ENCODE data around the gene ZPBP2. TPM values are rescaled to one million over a fixed set of nuclear protein-coding genes. Genes with fewer than 3 reads are reported as not detected.
A peak's percentile ranks its signal among the peaks of the same experiment; 100 is the strongest.

Gene ZPBP2
- total and polyA plus RNA-seq, 2 of the 13 experiments (the other 11 are each of a cell fraction or from before 2014, with no cell fraction given), result not detected

DNA sequence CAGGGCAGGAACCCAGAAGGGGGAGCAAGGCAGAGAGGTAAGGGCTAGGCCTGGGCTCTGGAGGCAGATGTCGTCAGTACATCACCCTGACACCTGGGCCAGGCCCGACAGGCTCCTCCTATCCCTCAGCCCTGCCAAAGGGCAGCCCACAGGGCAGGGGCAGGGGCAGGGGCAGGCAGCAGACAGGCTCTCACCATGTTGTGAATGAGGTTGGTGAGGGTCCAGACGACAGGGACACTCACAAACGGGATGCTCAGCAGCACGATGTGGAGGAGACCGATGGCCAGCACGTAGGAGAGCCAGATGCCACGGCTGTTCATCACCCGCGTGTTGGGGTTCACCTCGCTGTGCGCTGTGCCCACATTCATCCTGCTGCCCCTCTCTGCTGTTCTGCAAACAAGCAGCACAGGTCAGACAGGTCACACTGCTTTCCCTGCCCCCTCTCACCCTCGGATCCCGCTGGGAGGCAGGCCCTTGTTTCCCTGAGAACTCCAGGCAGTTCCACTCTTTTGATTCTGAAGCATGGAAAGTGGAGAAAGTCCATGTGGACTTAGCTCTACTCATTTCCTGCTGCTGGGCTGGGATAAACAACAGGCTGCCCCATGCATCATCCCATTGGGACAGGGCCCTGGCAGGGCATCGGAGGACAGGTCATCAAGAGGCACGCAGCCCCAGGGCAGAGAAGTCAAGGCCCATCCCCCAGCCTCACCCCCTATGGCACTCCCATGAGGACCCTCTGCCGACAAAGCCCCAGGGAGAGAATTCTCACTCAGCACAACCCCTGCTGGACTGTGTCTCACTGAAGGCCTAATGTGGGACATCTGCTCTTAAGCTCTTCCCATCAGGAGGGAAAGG, 56.1 kb downstream of the ZPBP2 start (continued):
- peak in 1 of 2 experiments; percentile 92; a peak in 2 of 4 replicates for TF ChIP-seq EP300 (IDR thresholded peaks at IDR 0.05; ENCODE audit: low read depth in 2 of 2, low read length in 2 of 2)
- TF ChIP-seq EP300 (CRISPR knock-in tag; IDR thresholded peaks at IDR 0.05; ENCODE audit: borderline replicate concordance), result peak; percentile 98
- TF ChIP-seq TBX2 (CRISPR knock-in tag; IDR thresholded peaks at IDR 0.05; ENCODE audit: borderline replicate concordance), result peak; percentile 97
- TF ChIP-seq ZNF543 (CRISPR knock-in tag; IDR thresholded peaks at IDR 0.05), result peak; percentile 84
- no peak for TF ChIP-seq PLRG1 (conservative IDR thresholded peaks at IDR 0.05)
- TF ChIP-seq SNRNP70 (IDR thresholded peaks at IDR 0.05; ENCODE audit: low read depth, low read length), result no peak
- TF ChIP-seq NR2C2 (CRISPR knock-in tag; IDR thresholded peaks at IDR 0.05; ENCODE audit: borderline replicate concordance), result peak; percentile 90
- TF ChIP-seq NFRKB (IDR thresholded peaks at IDR 0.05), result no peak
- TF ChIP-seq TGIF2 (CRISPR knock-in tag; IDR thresholded peaks at IDR 0.05), result peak; percentile 68; the same call in 1 of the 2 replicates
- peak; percentile 34; the same call in 1 of the 2 replicates for TF ChIP-seq CREB1 (IDR thresholded peaks at IDR 0.05)
- no peak for TF ChIP-seq CREB1 (CRISPR knock-in tag; IDR thresholded peaks at IDR 0.05)
- TF ChIP-seq ZNF431 (CRISPR knock-in tag; IDR thresholded peaks at IDR 0.05; ENCODE audit: borderline replicate concordance, low read depth), result peak; percentile 97
- TF ChIP-seq, protein P1, sequence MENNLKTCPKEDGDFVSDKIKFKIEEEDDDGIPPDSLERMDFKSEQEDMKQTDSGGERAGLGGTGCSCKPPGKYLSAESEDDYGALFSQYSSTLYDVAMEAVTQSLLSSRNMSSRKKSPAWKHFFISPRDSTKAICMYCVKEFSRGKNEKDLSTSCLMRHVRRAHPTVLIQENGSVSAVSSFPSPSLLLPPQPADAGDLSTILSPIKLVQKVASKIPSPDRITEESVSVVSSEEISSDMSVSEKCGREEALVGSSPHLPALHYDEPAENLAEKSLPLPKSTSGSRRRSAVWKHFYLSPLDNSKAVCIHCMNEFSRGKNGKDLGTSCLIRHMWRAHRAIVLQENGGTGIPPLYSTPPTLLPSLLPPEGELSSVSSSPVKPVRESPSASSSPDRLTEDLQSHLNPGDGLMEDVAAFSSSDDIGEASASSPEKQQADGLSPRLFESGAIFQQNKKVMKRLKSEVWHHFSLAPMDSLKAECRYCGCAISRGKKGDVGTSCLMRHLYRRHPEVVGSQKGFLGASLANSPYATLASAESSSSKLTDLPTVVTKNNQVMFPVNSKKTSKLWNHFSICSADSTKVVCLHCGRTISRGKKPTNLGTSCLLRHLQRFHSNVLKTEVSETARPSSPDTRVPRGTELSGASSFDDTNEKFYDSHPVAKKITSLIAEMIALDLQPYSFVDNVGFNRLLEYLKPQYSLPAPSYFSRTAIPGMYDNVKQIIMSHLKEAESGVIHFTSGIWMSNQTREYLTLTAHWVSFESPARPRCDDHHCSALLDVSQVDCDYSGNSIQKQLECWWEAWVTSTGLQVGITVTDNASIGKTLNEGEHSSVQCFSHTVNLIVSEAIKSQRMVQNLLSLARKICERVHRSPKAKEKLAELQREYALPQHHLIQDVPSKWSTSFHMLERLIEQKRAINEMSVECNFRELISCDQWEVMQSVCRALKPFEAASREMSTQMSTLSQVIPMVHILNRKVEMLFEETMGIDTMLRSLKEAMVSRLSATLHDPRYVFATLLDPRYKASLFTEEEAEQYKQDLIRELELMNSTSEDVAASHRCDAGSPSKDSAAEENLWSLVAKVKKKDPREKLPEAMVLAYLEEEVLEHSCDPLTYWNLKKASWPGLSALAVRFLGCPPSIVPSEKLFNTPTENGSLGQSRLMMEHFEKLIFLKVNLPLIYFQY (CRISPR knock-in tag; IDR thresholded peaks at IDR 0.05; ENCODE audit: borderline replicate concordance), result peak; percentile 96
- peak; percentile 58; the same call in 1 of the 2 replicates for TF ChIP-seq EED (CRISPR knock-in tag; IDR thresholded peaks at IDR 0.05)
- TF ChIP-seq ZNF225 (CRISPR knock-in tag; IDR thresholded peaks at IDR 0.05), result 0 out of 2 replicates have a peak, but pooled peaks have one; percentile 18
- peak; percentile 13 to 57; a peak in 2 of 4 replicates for TF ChIP-seq POLR2A (IDR thresholded peaks at IDR 0.05; ENCODE audit: insufficient read depth in 1 of 2, low read depth in 2 of 2, low read length in 2 of 2)
- TF ChIP-seq, protein P2, sequence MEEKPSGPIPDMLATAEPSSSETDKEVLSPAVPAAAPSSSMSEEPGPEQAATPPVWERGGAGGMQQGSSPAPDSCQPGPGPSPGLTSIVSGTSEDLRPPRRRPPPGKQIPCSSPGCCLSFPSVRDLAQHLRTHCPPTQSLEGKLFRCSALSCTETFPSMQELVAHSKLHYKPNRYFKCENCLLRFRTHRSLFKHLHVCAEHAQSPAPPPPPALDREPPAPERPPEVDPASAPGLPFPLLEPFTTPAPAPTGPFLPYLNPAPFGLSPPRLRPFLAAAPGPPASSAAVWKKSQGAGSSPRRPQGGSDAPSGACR (CRISPR knock-in tag; IDR thresholded peaks at IDR 0.05), result peak; percentile 98
- TF ChIP-seq, protein P3, sequence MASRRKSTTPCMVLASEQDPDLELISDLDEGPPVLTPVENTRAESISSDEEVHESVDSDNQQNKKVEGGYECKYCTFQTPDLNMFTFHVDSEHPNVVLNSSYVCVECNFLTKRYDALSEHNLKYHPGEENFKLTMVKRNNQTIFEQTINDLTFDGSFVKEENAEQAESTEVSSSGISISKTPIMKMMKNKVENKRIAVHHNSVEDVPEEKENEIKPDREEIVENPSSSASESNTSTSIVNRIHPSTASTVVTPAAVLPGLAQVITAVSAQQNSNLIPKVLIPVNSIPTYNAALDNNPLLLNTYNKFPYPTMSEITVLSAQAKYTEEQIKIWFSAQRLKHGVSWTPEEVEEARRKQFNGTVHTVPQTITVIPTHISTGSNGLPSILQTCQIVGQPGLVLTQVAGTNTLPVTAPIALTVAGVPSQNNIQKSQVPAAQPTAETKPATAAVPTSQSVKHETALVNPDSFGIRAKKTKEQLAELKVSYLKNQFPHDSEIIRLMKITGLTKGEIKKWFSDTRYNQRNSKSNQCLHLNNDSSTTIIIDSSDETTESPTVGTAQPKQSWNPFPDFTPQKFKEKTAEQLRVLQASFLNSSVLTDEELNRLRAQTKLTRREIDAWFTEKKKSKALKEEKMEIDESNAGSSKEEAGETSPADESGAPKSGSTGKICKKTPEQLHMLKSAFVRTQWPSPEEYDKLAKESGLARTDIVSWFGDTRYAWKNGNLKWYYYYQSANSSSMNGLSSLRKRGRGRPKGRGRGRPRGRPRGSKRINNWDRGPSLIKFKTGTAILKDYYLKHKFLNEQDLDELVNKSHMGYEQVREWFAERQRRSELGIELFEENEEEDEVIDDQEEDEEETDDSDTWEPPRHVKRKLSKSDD (CRISPR knock-in tag; IDR thresholded peaks at IDR 0.05; ENCODE audit: low read depth), result peak; percentile 89
- TF ChIP-seq ZNF616 (CRISPR knock-in tag; IDR thresholded peaks at IDR 0.05; ENCODE audit: low read depth), result no peak; the same call in 1 of the 2 replicates
- peak; percentile 74 for TF ChIP-seq ZNF235 (CRISPR knock-in tag; IDR thresholded peaks at IDR 0.05; ENCODE audit: borderline replicate concordance)
- peak; percentile 99 for TF ChIP-seq MIER3 (CRISPR knock-in tag; IDR thresholded peaks at IDR 0.05; ENCODE audit: borderline replicate concordance)
- 0 out of 2 replicates have a peak, but pooled peaks have one; percentile 62 for TF ChIP-seq ELF4 (CRISPR knock-in tag; IDR thresholded peaks at IDR 0.05; ENCODE audit: borderline replicate concordance)
- peak; percentile 99 for TF ChIP-seq ZFP36L1 (CRISPR knock-in tag; IDR thresholded peaks at IDR 0.05)
